Iris pigment epithelial cell (primary cell): ENCODE results near the gene IRGC.
"Not testable (repeated sequence)": the region's sequence is repeated elsewhere in the genome, so short reads cannot be mapped to it uniquely, and the experiment has no call there.

Experiments used
- DNase-seq: peaks from one replicate; pipeline ENCODE4 v3.0.0-alpha.2; 2011; ENCODE audit warnings: low read depth

Gene IRGC, protein sequence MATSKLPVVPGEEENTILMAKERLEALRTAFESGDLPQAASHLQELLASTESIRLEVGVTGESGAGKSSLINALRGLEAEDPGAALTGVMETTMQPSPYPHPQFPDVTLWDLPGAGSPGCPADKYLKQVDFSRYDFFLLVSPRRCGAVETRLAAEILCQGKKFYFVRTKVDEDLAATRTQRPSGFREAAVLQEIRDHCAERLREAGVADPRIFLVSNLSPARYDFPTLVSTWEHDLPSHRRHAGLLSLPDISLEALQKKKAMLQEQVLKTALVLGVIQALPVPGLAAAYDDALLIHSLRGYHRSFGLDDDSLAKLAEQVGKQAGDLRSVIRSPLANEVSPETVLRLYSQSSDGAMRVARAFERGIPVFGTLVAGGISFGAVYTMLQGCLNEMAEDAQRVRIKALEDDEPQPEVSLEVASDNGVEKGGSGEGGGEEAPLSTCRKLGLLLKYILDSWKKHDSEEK

GRCh38 chr19:43715776-43716175 is at the start of gene IRGC:
Gene IRGC, plus strand, starts transcription at chr19:43716076. Its CDS starts 2,483 bp downstream, at chr19:43718559.
- no peak for DNase-seq

DNA sequence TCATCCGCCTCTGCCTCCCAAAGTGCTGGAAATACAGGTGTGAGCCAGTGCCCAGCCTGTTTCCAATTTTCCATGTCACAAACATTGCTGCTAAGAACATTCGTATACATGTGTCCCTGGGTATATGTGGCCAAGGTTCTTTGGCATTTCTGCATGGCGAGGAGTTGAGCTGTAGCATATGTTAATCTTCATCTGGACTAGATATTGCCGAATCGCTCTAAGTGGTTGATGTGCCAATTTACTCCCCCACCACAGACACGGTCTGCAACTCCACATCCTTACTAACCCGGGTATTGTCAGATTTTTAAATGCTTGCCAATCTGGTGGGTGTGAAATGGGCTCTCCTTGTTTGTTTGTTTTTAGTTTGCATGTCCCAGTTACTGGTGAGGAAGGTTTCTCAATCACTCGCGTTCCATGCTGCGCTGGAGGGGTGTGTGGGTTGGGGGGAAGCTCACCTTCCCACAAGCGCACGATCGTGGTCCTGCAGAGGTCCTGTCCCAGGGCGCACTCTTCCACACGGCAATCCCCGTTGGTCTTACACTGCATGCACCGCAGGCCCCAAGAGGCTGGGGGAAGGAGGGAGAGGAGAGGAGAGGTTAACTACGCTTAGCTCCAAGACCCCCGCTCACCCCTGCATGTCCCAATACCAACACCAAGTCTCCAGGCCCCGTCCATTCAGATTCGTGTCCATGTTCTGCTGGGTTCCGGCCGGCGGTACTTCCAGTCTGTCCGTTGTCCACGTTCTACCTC is 48.6 kb upstream of the IRGC start:
- DNase-seq, result no peak

DNA sequence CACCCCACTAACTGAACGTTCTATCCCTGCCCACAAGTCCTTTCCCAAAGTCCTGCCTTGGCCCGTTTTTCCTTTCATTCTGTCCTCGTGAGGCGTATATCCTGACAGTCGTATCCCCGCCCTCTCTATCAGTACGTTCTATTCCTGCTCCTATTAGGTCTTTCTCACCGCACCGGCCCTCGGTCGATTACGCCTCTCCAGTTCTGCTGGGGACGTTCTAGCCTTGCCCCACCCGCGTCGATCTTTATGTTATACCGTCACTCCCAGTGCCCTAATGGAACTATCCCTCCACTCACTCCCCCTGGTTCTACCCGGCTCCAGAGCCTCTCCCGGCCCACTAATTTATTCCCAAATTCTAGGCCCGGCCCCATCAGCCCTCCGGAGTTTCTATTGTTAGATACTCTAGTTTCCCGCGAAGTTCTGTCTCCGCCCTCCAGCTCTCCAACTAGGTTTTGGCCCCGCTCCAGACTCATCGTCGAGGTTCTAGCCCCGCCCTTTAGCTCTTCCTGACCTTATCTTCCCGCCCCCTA is 47.9 kb upstream of the IRGC start:
- peak; percentile 35 for DNase-seq

DNA sequence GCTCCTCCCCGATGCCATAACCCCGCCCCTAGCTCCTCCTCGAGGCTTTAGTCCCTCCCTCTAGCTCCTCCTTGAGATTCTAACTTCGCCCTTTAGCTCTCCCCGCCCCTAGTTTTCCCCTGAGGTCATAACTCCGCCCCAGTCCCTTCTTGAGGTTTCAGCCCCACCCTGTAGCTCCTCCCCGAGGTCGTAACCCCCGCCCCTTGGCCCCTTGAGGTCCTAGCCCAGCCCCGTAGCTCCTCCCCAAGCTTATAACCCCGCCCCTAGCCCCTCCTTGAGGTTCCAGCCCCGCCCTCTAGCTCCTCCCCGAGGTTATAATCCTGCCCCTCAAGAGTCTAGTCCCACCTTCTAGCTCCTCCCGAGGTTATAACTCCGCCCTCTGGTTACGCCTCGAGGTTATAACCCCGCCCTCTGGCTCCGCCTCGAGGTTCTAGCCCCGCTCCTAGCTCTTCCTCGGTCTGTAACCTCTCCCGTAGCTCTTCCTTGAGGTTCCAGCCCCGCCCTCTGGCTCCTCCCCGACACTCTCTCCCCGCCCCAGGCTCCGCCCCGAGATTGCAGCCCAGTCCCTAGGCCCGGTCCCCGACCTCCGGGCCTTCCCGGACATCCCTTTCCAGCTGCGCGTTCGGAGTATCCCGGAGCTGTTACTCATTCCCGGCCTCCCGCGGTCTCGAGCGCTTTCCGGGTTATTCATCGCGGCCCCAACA is 47.3 kb upstream of the IRGC start:
- DNase-seq, result peak; percentile 99

DNA sequence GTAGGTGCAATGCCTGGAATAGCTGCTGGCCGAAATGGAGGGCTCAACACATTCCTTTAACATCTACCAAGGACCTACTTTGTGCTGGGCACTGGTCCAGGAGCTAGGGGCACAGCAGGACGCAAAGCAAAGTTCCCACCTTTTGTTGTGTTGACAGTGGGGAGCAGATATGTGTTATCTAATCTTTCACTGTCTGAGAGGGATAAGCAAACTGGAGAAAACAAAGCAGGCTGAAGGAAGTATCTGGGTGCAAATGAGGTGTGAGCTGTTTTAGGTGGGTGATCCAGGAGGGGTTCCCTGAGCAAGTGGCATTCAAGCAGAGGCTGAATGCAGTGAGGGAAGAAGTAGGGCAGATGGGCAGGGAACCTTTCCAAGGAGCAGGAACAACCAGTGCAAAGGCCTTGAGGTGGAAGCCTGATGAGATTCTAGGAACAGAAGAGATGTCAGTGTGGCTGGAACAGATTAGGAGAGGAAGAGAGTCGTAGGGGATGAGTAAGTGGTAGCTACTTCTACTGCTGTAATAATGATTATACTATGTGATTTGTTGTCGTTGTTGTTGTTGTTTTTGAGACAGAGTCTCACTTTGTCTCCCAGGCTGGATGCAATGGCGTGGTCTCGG is 43.7 kb upstream of the IRGC start:
- no peak for DNase-seq

DNA sequence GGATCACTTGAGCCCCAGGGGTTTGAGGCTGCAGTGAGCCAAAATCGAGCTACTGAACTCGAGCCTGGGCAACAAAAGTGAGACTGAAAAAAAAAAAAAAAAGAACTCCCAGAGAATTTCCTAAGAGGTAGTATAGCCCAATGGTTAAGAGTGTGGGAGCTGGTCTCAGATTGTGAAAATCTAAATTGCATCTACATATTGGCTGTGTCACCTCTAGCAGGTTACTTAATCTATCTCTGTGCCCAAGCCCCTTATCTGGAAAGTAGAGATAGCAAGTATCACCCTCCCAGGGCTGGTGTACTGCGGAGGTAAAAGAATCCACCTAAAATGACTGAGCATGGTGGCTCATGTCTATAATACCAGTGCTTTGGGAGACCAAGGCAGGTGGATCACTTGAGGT is 42.2 kb upstream of the IRGC start:
- DNase-seq, result no peak

DNA sequence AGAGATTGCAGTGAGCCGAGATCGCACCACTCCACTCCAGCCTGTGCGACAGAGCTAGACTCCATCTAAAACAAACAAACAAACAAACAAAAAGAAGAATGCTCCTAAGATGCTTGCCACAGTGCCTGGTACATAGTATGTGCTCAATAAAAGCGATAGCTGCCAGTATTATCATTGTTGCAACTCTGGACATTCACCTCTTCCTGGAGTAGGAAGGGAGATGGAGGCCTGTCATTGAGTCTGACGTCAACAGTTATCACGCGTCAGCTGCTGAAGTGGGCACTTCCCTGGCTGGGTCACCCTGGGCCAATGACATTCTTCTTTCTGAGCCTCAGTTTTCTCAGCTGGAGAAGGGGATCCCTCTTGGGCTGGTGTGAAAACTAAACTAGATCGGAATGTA is 41.7 kb upstream of the IRGC start:
- no peak for DNase-seq

DNA sequence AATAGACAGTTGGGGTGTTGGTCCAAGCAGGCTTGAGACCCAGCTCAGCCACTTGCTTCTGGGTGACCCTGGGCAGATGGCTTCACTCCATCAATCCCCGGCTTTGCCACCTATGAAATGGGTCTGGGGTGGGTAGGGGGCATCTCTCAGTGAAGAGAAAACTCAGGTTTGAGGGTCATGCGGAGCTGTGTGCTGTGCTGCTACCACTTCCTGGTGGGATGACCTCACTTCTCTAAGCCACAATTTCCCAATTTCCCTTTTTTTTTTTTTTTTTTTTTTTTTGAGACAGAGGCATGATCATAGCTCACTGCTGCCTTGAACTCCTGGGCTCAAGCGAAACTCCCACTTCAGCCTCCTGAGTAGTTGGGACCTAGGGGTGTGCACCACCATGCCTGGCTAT is 41.3 kb upstream of the IRGC start:
- DNase-seq, result peak; percentile 44

- peak; percentile 50 for DNase-seq
Measured at GRCh38 chr19:43675269-43675879, 40.5 kb upstream of the IRGC start.

- DNase-seq, result no peak
Measured at GRCh38 chr19:43675906-43676305, 40.0 kb upstream of the IRGC start.

DNA sequence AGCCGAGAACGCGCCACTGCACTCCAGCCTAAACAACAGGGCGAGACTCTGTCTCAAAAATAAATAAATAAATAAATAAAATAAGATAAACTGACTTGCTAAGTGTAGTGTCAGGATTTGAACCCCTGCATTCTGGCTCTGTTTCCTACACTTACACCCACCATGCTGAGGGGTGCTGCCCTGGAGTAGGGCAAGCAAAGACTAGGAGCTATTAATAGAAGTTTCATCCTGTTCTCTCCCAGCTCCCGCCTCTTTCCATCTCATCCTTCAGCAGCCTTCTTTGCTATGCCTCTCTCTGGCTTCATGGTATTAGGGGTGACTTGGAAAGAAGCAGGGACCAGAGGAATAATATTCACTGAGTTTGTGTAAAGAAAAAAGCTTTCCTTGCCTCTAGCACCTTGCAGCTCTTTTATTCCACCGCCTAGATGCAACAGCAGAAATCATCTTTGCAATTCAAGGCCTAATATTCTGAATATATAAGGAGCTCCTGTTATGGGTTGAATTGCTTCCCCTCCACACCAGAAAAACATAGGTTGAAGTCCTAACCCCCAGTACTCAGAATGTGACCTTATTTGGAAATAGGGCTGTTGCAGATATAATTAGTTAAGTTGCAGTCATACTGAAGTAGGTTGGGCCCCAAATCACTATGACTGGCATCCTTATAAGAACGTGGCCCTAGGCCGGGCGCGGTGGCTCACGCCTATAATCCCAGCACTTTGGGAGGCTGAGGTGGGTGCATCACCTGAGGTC is 37.2 kb upstream of the IRGC start:
- DNase-seq, result no peak

DNA sequence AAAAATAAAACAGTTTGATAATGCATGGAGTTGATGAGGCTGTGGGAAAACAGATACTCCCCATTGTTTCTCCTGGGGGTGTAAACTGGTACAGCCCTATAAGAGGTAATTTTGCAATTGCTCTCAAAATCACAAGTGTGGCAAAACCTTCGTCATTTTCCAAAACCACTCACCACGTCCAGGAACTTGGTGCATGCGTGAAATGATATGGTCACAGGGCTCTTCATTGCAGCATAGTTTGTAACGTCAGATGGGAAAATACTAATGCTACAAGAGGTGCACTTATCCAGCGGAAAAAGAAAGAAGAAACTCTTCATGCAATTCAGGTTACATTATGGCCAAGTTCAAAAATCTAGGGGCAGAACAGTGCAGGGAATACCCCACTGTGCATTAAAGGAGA is 34.1 kb upstream of the IRGC start:
- DNase-seq, result no peak

DNA sequence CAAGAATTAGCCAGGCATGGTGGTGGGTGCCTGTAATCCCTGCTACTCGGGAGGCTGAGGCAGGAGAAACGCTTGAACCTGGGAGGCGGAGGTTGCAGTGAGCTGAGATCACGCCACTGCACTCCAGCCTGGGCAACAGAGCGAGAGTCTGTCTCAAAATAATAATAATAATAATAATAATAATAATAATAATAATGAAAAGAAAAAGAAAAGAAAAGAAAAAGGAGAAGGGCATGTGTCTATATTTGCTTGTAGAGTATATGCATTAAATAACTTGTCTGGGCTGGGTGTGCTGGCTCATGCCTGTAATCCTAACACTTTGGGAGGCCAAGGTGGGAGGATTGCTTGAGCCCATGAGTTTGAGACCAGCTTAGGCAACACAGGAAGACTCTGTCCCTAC is 33.6 kb upstream of the IRGC start:
- DNase-seq, result not testable (repeated sequence)

DNA sequence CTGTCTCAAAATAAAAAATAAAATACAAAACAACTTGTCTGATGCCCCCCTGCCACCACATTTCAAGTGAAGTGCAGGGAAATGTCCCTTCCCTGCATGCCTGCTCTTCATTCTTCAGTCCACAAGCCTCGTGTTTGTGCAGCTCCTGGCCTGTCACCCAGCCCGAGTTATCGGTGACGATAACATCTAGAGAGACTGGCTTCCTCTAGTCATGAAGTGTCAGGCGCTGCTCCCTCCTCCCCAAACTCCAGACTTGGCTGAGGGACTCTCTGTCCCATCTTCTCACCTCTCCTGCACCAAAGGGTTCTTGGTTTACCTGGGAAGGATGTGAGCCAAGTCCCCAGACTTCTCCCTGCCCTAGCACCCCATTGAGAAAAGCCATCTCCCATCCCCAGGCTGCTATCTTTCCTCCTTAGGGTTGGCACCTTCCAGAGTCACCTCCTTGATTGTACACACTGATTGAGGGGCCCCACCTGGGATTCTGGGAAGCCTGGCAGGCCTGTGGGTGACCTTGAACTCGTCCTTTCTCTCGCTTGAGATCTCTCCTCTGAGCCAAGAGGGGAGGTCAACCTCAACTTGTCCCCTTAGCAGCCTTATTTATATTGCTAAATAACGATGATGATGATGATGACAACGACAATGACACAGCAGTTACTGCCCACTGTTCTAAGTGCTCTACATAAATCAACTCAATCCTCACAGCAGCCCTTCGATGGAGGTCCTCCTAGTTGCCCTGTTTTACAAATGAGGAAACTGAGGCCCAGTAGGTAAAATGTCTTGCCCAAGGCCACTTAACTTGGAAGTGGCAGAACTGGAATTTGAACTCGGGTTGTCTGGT is 32.8 kb upstream of the IRGC start:
- no peak for DNase-seq

- DNase-seq, result no peak
Measured at GRCh38 chr19:43683905-43684304, 32.0 kb upstream of the IRGC start.

DNA sequence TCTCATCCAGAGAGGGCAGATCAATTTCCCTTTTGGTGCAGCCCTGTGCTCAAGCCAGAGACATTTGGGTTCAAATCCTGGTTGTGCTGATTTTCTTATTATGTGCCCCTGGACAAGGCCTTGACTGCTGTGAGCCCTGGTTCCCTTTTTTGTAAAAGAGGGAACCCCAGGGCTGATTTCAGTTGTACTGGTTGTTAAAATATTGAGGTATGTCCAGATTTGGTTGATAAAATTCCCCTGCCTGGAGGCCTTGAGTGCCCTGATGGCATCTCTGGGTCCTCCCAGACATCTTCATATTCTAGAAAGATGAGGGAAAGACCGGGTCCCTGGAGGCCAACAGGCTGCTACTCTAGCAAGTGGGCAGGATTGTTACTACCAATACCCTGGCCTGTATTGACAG is 31.6 kb upstream of the IRGC start:
- no peak for DNase-seq

DNA sequence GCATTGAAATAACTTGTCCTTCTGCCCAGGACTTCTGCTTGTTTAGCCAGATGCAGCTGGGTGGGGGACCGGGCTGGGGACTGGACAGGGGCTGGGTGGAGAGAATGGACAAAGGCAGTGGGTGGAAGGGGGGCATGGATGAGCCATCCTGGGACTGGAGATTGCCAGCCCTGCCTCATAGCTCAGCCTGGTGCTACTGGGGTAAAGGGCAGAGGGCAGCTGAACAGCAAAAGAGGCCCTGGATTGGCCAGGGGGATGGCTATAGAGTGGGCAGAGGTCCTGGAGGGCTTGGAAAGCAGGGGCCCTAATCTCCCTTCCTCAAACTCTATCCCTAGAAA is 28.2 kb upstream of the IRGC start:
- DNase-seq, result no peak

- DNase-seq, result no peak
Measured at GRCh38 chr19:43688059-43688701, 27.7 kb upstream of the IRGC start.

DNA sequence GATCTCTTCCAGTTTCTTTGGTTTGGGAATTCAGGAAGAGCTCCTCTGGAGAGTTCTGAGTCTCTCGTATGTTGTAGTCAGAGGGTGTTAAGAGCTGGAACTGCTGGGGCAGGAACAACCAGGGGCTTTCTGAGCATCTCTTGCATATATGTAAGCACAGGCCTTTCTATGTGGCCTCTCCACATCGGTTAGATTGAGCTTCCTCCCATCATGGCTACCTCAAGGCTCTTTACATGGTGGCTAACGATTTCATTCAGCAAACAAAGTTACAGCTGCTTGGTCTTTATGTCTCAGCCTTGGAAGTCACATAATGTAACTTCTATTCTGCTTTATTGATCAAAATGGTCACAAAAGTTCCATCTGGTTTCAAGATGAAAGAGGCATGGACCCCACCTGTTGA is 25.4 kb upstream of the IRGC start:
- DNase-seq, result no peak

- DNase-seq, result no peak
Measured at GRCh38 chr19:43690890-43691289, 25.0 kb upstream of the IRGC start.
